Trophoblast cell (in vitro differentiated cells and primary cell): Measurements from ENCODE around the gene NTN5.

Source experiments
- DNase-seq, 2 donors: peaks; one replicate each; pipeline ENCODE4 v3.0.0-alpha.2; 2016
- H2AFZ ChIP-seq: 2 replicates; pipeline ENCODE4 v1.6.1; 2013; ENCODE audit warnings: low read length, moderate library complexity, mild to moderate bottlenecking; ENCODE audit not compliant: insufficient read depth, poor library complexity
- H2AK5ac ChIP-seq: 2 replicates; pipeline ENCODE4 v1.6.1; 2013; ENCODE audit warnings: mild to moderate bottlenecking, low read length
- H2BK120ac ChIP-seq: 2 replicates; pipeline ENCODE4 v1.6.1; 2013; ENCODE audit warnings: low read length, mild to moderate bottlenecking, moderate library complexity; ENCODE audit not compliant: insufficient read depth, poor library complexity
- H2BK12ac ChIP-seq: 2 replicates; pipeline ENCODE4 v1.6.1; 2013; ENCODE audit warnings: mild to moderate bottlenecking, low read length, moderate library complexity
- H2BK5ac ChIP-seq: 2 replicates; pipeline ENCODE4 v1.6.1; 2013; ENCODE audit warnings: low read length, low read depth, moderate library complexity, mild to moderate bottlenecking; ENCODE audit not compliant: poor library complexity
- H3K14ac ChIP-seq: 2 replicates; pipeline ENCODE4 v1.6.1; 2013; ENCODE audit warnings: mild to moderate bottlenecking, low read length
- H3K18ac ChIP-seq: 2 replicates; pipeline ENCODE4 v1.6.1; 2013; ENCODE audit warnings: mild to moderate bottlenecking, low read length
- H3K23ac ChIP-seq: 2 replicates; pipeline ENCODE4 v1.6.1; 2013; ENCODE audit warnings: low read length
- H3K27ac ChIP-seq: 2 replicates; pipeline ENCODE4 v1.5.1; 2013; ENCODE audit warnings: low read depth, mild to moderate bottlenecking, inconsistent platforms, low read length, moderate library complexity
- H3K27me3 ChIP-seq: 2 replicates; pipeline ENCODE4 v1.6.1; 2013; ENCODE audit warnings: inconsistent platforms, mild to moderate bottlenecking, low read length, moderate library complexity; ENCODE audit not compliant: insufficient read depth
- H3K36me3 ChIP-seq, 2 experiments: 1 replicate in 1 of 2; 2 replicates in 1 of 2; pipeline ENCODE4 v1.6.1; 2013; ENCODE audit warnings: low read length in 2 of 2, mild to moderate bottlenecking in 2 of 2, moderate library complexity in 1 of 2; ENCODE audit not compliant: insufficient read depth in 2 of 2, control insufficient read depth in 1 of 2
- H3K4ac ChIP-seq: 2 replicates; pipeline ENCODE4 v1.6.1; 2013; ENCODE audit warnings: low read depth, mild to moderate bottlenecking, low read length, moderate library complexity
- H3K4me1 ChIP-seq, 2 experiments: 1 replicate in 1 of 2; 2 replicates in 1 of 2; pipeline ENCODE4 v1.6.1; 2013; ENCODE audit warnings: low read length in 2 of 2, mild to moderate bottlenecking in 2 of 2, moderate library complexity in 1 of 2; ENCODE audit not compliant: insufficient read depth in 2 of 2, control insufficient read depth in 1 of 2
- H3K4me2 ChIP-seq: 2 replicates; pipeline ENCODE4 v1.6.1; 2013; ENCODE audit warnings: inconsistent platforms, mild to moderate bottlenecking, low read length, moderate library complexity
- H3K4me3 ChIP-seq: 2 replicates; pipeline ENCODE4 v1.5.1; 2013; ENCODE audit warnings: mild to moderate bottlenecking, low read depth, low read length, inconsistent platforms
- H3K79me1 ChIP-seq: one replicate; pipeline ENCODE4 v1.6.1; 2013; ENCODE audit warnings: low read length
- H3K79me2 ChIP-seq: 2 replicates; pipeline ENCODE4 v1.6.1; 2013; ENCODE audit warnings: low read length, mild to moderate bottlenecking; ENCODE audit not compliant: control insufficient read depth, insufficient read depth, poor library complexity
- H3K9ac ChIP-seq: 2 replicates; pipeline ENCODE4 v1.6.1; 2013; ENCODE audit warnings: mild to moderate bottlenecking, low read length
- H3K9me3 ChIP-seq: 2 replicates; pipeline ENCODE4 v1.6.1; 2013; ENCODE audit warnings: low read depth, mild to moderate bottlenecking, control low read depth, inconsistent platforms, low read length; ENCODE audit not compliant: insufficient read depth
- H4K12ac ChIP-seq: 2 replicates; pipeline ENCODE4 v1.6.1; 2013; ENCODE audit warnings: low read depth, mild to moderate bottlenecking, low read length, moderate library complexity
- H4K8ac ChIP-seq: 2 replicates; pipeline ENCODE4 v1.6.1; 2013; ENCODE audit warnings: low read depth, mild to moderate bottlenecking, low read length, moderate library complexity
- H4K91ac ChIP-seq: one replicate; pipeline ENCODE4 v1.6.1; 2013; ENCODE audit warnings: low read depth, mild to moderate bottlenecking, low read length, moderate library complexity
- WGBS: extraction: QIAGEN DNeasy Blood & Tissue Kit; methylation state at CpG from one replicate; pipeline ENCODE4 v1.1.7; 2013; ENCODE audit warnings: missing lambda C conversion rate; ENCODE audit not compliant: insufficient read length, insufficient coverage; ENCODE audit errors: extremely low coverage; 5-methylcytosine and 5-hydroxymethylcytosine counted together

Gene NTN5

DNA sequence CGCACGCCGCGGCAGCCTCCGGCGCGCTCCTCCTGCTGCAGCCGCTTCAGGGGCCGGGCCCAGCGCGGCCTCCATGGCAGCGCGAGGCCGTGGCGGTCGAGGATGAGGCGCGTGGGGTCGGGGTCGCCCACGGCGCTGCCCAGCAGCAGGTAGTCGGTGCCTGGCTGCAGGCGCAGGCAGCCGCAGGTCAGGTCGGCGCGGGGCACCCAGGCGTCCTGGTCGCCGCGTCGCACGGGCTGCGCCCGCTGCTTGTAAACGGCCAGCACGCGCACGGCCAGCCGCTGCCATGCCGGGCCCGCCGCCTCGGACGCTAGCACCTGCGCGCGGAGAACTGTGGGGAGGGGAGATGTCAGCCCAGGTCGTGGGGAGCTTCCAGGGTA, 11.1 kb downstream of the NTN5 start:
- no peak overlapping the region for H3K18ac ChIP-seq
- no peak overlapping the region for H4K12ac ChIP-seq
- H3K9me3 ChIP-seq = no peaks in the 10 kb centered on the region
- H3K14ac ChIP-seq = no peak overlapping the region
- H2BK120ac ChIP-seq = no peak overlapping the region
- no CpG with 5 or more reads among the region's 50 CpGs for WGBS
- H3K9ac ChIP-seq = no peak overlapping the region
- H3K4me2 ChIP-seq = no peak overlapping the region
- H2BK5ac ChIP-seq = no peak overlapping the region
- no peak overlapping the region for H4K91ac ChIP-seq
- DNase-seq = no peak
- no peaks in the 10 kb centered on the region for H3K79me2 ChIP-seq
- no peak overlapping the region for H3K4ac ChIP-seq
- H3K4me3 ChIP-seq = no peak overlapping the region
- no peaks in the 10 kb centered on the region for H3K4me1 ChIP-seq
- no peak overlapping the region for H2AK5ac ChIP-seq
- H3K27me3 ChIP-seq = no peaks in the 10 kb centered on the region
- no peak overlapping the region for H2AFZ ChIP-seq
- no peaks in the 10 kb centered on the region for H3K79me1 ChIP-seq
- no peak overlapping the region for H2BK12ac ChIP-seq
- no peak overlapping the region for H4K8ac ChIP-seq
- H3K23ac ChIP-seq = no peak overlapping the region
- no peak overlapping the region for H3K27ac ChIP-seq
- H3K36me3 ChIP-seq = no peaks in the 10 kb centered on the region

DNA sequence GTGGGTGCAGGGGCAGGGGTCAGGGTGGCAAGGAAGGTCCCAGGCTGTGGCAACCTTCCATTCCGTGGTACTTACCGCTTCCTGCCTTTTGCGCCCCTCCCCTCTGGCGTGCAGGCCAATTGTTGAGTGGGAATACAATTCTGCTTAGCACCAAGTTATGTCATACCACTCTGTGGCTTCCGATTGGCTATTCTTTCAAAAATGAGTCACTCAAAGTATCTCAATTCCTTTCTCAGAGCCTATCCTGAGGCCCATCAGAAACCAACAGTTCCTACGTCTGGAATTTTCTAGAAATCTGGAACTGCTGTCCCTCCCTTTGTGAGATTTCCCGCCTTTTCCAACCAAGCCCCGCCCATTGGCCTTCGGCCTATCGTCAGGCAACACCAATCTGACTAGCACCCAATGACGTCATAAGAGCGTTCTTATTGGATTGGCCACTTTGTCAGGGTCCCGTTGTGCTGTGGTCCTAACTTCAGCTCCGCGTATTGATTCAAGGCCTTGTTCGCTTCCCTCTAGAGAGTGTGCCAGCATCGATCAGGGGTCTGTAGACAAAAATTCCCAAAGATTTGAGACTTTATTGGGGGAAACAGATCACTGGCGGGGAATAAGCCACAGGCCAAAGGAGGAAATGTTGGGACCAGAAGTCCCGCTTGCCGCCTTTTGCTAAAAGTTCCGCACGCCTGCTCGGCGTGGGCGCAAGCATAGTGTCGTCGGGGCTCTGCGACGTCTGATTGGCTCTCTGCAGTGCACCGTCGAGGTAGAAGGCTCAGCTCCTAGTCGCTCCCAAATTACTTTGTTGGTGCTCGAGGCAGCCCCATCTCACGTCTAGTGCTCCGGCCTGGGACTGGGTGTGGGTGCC, 11.7 kb downstream of the NTN5 start:
- H3K23ac ChIP-seq = no peak overlapping the region
- WGBS = no CpG with 5 or more reads among the region's 35 CpGs
- no peaks in the 10 kb centered on the region for H3K9me3 ChIP-seq
- H4K12ac ChIP-seq = no peak overlapping the region
- H2BK5ac ChIP-seq = no peak overlapping the region
- no peak overlapping the region for H3K27ac ChIP-seq
- H3K4me3 ChIP-seq = no peak overlapping the region
- H2AFZ ChIP-seq = no peak overlapping the region
- no peak overlapping the region for H3K18ac ChIP-seq
- H3K27me3 ChIP-seq = no peaks in the 10 kb centered on the region
- no peak overlapping the region for H3K4ac ChIP-seq
- no peaks in the 10 kb centered on the region for H3K79me1 ChIP-seq
- H3K36me3 ChIP-seq = no peaks in the 10 kb centered on the region
- no peak overlapping the region for H4K91ac ChIP-seq
- H3K4me2 ChIP-seq = no peak overlapping the region
- H4K8ac ChIP-seq = no peak overlapping the region
- no peak overlapping the region for H2AK5ac ChIP-seq
- no peaks in the 10 kb centered on the region for H3K4me1 ChIP-seq
- no peak overlapping the region for H2BK12ac ChIP-seq
- peak; percentile 63 to 78 for DNase-seq
- no peak overlapping the region for H2BK120ac ChIP-seq
- no peak overlapping the region for H3K9ac ChIP-seq
- no peaks in the 10 kb centered on the region for H3K79me2 ChIP-seq
- H3K14ac ChIP-seq = no peak overlapping the region

- no CpG with 5 or more reads among the region's 5 CpGs for WGBS
Observed at GRCh38 chr19:48659768-48660167, 13.0 kb downstream of the NTN5 start.

DNA sequence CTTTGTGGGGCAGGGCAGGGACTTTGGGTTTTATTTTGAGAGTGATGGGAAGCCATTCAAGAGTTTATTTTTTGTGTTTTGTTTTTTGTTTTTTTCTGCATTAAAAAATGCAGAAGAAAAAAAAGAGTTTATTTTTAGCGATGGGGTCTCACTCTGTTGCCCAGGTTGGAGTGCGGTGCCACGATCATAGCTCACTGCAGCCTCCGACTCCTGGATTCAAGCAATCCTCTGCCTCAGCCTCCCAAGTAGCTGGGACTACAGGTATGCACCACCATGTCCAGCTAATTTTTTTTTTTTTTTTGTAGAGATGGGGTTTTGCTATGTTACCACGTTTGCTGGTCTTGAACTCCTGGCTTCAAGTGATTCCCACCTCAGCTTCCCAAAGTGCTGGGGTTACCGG, 14.3 kb downstream of the NTN5 start:
- DNase-seq = no peak
- no peak overlapping the region for H3K23ac ChIP-seq
- no CpG with 5 or more reads among the region's 6 CpGs for WGBS
- no peak overlapping the region for H4K91ac ChIP-seq
- H2AFZ ChIP-seq = no peak overlapping the region
- H3K79me2 ChIP-seq = no peaks in the 10 kb centered on the region
- no peak overlapping the region for H2AK5ac ChIP-seq
- H2BK12ac ChIP-seq = no peak overlapping the region
- no peak overlapping the region for H3K14ac ChIP-seq
- H2BK5ac ChIP-seq = no peak overlapping the region
- H3K18ac ChIP-seq = no peak overlapping the region
- no peak overlapping the region for H4K8ac ChIP-seq
- no peaks in the 10 kb centered on the region for H3K27me3 ChIP-seq
- H3K9me3 ChIP-seq = no peaks in the 10 kb centered on the region
- no peaks in the 10 kb centered on the region for H3K4me1 ChIP-seq
- no peak overlapping the region for H3K4me3 ChIP-seq
- no peak overlapping the region for H3K4me2 ChIP-seq
- no peaks in the 10 kb centered on the region for H3K79me1 ChIP-seq
- H4K12ac ChIP-seq = no peak overlapping the region
- no peak overlapping the region for H3K4ac ChIP-seq
- H3K27ac ChIP-seq = no peak overlapping the region
- no peaks in the 10 kb centered on the region for H3K36me3 ChIP-seq
- no peak overlapping the region for H2BK120ac ChIP-seq
- H3K9ac ChIP-seq = no peak overlapping the region

More at GRCh38 chr19:48659768-48660167, 13.0 kb downstream of the NTN5 start:
- Histone ChIP-seq H3K9me3 (no peaks in the 10 kb centered on the region), H2BK120ac (no peak overlapping the region), H3K79me2 (no peaks in the 10 kb centered on the region), H3K27me3 (no peaks in the 10 kb centered on the region), H3K18ac (no peak overlapping the region), H2BK12ac (no peak overlapping the region), H3K4me2 (no peak overlapping the region), H2AK5ac (no peak overlapping the region), H3K79me1 (no peaks in the 10 kb centered on the region), H3K4me3 (no peak overlapping the region), H3K9ac (no peak overlapping the region), H3K36me3 (no peaks in the 10 kb centered on the region), H4K12ac (no peak overlapping the region), H4K91ac (no peak overlapping the region), H2BK5ac (no peak overlapping the region), H2AFZ (no peak overlapping the region), H4K8ac (no peak overlapping the region), H3K23ac (no peak overlapping the region), H3K4ac (no peak overlapping the region), H3K4me1 (no peaks in the 10 kb centered on the region), H3K14ac (no peak overlapping the region), H3K27ac (no peak overlapping the region)
- DNase-seq = peak in 1 of 2 donors; percentile 19
